T-helper 9 cell (primary cell): ENCODE measurements around the gene MMP14.

ENCODE experiments used
- DNase-seq: peaks from one replicate; pipeline ENCODE4 v3.0.0-alpha.2; 2020

The MMP14 gene

DNA sequence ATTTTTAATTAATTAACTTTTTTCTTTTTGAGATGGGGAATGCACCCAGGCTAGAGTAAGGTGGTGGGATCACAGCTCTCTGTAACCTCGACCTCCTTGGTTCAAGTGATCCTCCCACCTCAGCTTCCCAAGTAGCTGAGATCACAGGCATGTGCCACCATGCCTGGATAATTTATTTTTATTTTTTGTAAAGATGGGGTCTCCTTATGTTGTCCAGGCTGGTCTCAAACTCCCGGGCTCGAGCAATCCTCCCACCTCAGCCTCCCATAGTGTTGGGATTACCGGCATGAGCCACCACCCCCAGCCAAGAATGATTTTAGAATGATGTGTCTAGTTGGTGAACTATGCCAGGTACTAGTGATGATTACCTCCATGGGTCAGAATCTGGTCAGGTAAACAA lies 28.6 kb downstream of the MMP14 start:
- DNase-seq, result no peak

GRCh38 chr14:22865424-22866405 lies 29.3 kb downstream of the MMP14 start:
- DNase-seq, result no peak

DNA sequence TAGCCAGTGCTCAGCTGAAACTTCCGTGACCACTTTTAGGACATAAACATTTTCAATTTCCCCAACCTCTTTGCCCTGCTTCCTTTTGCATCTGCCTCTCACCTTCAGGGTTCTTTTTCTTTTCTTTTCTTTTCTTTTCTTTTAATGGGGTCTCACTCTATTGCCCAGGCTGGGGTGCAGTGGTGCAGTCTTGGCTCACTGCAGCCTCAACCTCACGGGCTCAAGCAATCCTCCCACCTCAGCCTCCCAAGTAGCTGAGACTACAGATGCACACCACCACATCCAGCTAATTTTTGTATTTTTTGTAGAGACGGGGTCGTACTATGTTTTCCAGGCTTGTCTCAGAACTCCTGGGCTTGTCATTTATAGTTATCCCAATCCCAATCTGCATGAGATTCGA lies 30.5 kb downstream of the MMP14 start:
- DNase-seq, result no peak

- DNase-seq, result no peak
These were observed 34.4 kb downstream of the MMP14 start for GRCh38 chr14:22870811-22871223.

GRCh38 chr14:22871224-22872032 lies 35.0 kb downstream of the MMP14 start, which contains the start of gene LRP10:
Gene LRP10, plus strand, starts transcription at chr14:22871740. Its CDS starts 564 bp downstream, at chr14:22872304.
- peak; percentile 62 for DNase-seq

DNA sequence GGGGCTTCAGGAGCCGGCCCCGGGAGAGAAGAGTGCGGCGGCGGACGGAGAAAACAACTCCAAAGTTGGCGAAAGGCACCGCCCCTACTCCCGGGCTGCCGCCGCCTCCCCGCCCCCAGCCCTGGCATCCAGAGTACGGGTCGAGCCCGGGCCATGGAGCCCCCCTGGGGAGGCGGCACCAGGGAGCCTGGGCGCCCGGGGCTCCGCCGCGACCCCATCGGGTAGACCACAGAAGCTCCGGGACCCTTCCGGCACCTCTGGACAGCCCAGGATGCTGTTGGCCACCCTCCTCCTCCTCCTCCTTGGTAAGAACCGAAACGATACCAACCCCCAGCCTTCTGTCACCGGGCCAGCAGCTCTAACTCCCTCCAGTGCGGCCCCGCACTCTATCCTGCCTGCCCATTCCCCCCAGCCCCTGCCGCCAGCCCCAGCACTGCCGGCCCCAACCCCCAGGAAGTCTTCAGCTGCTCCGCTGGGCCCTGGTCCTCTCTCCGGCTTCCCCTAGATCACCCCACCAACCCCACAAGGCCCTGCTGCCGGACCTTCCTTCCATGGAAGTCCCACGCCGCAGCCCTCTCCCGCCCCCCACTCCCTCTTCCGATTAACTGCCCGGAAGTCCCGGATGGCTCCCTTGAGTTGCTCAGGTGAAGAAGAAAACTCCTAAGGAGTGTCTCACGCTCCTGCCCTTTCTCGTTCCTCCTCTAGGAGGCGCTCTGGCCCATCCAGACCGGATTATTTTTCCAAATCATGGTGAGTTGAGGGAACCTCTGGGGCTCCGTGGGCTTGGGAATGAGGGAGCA lies 35.8 kb downstream of the MMP14 start:
- peak; percentile 65 for DNase-seq

DNA sequence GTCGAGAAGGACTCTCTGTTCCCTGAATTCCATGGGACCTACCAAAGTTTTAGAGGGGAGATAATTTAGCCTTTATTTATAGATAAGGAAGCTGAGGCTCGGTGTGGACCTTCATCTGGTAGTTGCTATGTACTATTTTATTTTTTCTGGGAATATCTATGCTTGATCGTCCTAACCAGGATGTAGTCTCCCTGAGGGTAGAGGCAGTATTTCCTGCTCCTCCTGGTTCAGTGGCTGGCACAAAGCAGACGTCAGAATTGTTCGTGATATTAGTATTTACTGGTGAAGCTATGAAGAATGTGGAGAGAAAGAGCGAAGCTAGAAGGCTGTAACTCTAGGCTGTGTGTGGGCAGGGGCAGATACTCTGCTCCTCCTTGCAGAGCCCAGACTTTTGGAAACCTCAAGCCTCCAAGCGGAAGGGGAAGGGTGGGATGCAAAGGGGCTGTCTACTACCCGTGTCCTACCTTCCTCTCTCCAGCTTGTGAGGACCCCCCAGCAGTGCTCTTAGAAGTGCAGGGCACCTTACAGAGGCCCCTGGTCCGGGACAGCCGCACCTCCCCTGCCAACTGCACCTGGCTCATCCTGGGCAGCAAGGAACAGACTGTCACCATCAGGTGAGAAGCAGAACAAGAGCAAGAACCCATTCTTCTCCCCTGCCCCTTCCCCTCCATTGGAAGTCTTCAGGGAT lies 36.6 kb downstream of the MMP14 start:
- DNase-seq, result no peak

GRCh38 chr14:22875003-22875747 lies 38.8 kb downstream of the MMP14 start:
- DNase-seq, result no peak

- DNase-seq, result no peak
These were observed 39.4 kb downstream of the MMP14 start for GRCh38 chr14:22875748-22876319.

GRCh38 chr14:22877000-22877501 lies 40.7 kb downstream of the MMP14 start:
- no peak for DNase-seq

- DNase-seq, result no peak
These were observed 42.2 kb downstream of the MMP14 start for GRCh38 chr14:22878271-22879246.

DNA sequence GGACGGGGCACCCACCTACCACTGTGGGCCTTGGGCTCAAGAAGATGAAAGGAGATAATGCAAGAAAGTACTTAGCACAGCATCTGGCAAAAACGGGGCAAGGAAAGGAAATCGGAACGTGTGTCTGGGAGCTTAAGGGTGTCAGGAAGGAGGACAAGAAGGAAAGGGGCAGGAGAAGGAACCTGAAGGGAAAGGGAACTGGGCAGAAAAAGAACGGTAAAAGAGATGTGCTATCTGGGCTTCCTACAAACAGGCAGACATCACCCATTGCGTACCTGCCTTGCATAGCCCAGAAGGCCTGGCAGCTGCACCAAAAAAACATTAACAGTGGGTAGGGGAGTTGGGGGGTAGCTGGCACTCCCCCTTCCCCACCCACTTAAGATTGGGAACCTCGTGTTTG lies 45.7 kb downstream of the MMP14 start:
- no peak for DNase-seq

DNA sequence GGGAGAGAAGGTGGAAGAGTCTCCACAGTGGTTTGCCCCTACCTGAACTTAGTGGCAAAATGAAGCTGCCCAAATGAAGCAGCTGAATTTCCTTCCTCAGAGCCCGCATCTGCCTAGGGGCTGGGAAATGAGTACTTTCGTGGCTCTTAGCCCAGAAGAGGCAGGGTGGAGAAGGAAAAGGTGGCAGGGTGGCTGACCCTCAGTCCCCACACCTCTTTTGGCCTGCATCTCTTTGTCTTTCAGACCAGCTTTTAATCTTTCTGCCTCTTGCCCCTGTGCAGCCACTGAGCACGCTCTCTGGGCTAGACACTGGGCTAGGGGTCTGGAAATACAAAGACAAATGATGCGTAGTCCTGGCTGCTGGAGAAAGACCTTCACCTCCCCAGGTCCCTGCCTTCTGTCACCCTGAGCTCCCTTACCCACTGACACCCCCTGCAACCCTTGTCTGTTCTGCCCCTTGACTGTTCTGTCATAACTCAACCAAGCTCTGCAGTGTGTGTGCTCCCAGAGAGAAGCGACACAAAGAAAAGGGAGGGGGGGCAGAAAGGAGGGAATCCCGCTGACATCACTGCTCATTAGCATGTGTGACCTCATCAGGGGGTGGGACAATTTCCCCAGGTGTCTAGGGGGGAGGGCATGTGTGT lies 46.3 kb downstream of the MMP14 start:
- DNase-seq, result no peak

GRCh38 chr14:22883173-22883976 lies 47.0 kb downstream of the MMP14 start, which contains the start of gene REM2:
Gene REM2, plus strand, starts transcription at chr14:22883222. Its CDS starts 66 bp downstream, at chr14:22883288.
- no peak for DNase-seq

- no peak for DNase-seq
These were observed 47.8 kb downstream of the MMP14 start for GRCh38 chr14:22884076-22884737.

GRCh38 chr14:22884738-22885523 lies 48.5 kb downstream of the MMP14 start:
- no peak for DNase-seq
